GM18870 (cell line): ENCODE results near the gene PDE5A.

Experiments
- ATAC-seq: cut with Tn5 transposase; IDR thresholded peaks from one replicate; pipeline ENCODE4 v1.9.1; 2021; ENCODE audit warnings: moderate library complexity; ENCODE audit not compliant: unreplicated experiment

Gene PDE5A

GRCh38 chr4:119587796-119588195 lies 40.8 kb downstream of the PDE5A start:
- no peak for ATAC-seq

- ATAC-seq: no peak
Observed at GRCh38 chr4:119585771-119586170, 42.8 kb downstream of the PDE5A start.

GRCh38 chr4:119581190-119581873 lies 47.3 kb downstream of the PDE5A start:
- ATAC-seq: no peak

DNA sequence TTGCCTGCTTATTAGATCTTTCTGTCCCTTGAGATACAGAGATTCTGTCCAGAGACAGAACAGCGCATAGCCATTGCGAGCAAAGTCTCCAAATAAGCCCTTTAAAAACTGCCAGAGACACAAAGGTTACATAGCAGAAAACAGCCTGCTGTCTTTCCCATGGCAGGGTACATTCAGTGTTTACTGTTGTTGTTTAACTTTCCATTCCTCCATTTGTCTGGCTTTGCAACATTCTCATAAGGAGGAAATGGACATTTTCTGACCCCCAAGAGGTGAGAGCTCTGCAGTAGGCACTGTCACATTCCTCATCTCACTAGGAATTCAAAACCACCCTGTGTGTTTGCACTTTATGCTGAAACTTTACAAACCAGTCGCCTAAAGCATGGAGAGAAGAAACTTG lies 48.3 kb downstream of the PDE5A start:
- no peak for ATAC-seq

DNA sequence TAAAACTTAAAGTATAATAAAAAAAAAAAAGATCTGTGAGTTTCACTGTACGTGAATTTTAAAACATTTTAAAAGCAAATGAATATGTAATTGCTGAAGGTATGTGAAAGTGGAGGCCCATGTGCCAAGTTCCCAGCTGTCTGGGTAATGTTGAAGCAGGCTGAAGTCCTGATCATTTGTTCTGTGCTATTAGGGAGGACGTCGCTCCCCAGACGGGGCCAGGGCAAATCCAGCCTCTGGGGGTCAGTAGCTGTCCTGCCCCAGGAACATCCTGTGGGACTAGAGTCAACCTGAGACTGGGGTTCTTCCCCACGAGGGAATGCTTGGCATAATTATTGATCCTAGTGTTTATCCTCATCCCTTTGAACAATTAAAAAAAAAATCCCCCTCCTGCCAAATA lies 48.8 kb downstream of the PDE5A start:
- ATAC-seq: no peak

GRCh38 chr4:119570401-119570800 lies 58.2 kb downstream of the PDE5A start:
- no peak for ATAC-seq

DNA sequence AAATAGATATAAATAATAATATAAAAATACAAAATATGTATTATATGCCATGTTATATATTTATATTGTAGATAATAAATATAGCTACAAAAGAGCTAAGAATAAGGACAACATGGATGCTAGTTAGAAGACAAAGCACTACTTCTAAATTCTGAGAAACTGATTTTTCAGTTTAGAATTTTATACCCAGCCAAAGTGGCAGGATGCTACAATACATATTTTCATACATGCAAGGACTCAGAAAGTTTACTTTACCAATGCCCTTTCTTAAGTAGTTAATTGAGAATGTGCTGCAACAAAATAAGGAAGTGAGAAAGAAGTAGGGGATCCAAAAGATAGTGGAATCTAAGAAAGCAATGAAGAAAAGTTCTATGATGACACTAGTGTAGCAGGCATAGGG lies 64.5 kb downstream of the PDE5A start:
- ATAC-seq: no peak

DNA sequence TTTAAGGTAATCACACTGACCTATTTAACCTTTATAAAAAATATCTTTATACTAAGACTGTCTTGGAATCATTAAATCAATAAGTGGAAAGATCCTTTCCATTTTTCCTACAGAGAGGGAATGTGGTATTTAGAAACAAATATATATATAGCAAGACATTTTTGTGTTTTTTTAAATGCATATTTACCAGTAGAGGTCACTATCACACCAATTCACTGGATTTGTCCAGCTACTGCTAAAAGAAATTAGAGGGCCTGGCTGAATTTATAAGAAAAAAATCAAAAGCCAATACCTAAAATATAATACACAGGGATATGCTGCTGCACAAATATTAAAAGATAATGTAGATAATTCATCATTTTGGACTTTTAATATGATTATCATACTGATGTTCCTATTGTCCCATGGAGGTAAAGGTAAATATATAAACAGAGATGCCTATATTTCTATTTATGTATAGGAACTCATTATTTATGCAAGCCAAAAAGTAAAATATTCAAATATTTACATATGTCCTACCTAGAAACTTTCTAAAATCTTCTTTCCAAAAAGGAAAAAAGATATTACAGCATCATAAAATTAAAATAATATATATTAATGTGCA lies 69.5 kb downstream of the PDE5A start:
- no peak for ATAC-seq

DNA sequence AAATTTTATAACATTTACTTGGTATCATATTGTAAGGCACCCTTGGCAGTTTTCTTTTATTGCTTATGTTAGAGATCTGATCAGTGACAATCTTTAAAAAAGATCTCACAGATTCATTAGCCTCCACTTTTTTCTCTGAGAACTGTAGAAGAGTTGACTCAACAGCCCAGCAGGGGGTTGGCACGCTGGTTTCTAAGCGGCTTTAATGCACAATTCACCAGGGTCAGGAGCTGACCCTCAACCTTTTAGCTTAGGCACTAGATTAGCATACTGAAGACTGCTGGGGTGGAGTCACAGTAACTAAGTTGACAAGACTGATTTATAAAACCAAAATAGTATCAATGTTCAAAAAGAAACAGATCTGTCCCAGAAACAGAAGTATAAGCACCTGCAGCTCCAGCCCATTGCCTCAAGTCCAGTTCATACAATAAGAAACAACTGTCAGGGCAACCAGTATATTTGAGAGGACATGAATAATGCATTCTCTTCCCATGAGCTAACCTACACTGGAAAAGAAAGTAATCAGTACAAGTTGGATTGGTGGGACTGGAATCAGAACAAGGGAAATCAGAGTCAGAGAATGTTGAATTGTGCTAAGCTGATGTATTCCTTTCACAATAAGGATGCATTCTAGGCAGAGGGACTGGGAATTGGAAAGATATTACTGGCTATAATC lies 77.6 kb downstream of the PDE5A start:
- ATAC-seq: no peak

DNA sequence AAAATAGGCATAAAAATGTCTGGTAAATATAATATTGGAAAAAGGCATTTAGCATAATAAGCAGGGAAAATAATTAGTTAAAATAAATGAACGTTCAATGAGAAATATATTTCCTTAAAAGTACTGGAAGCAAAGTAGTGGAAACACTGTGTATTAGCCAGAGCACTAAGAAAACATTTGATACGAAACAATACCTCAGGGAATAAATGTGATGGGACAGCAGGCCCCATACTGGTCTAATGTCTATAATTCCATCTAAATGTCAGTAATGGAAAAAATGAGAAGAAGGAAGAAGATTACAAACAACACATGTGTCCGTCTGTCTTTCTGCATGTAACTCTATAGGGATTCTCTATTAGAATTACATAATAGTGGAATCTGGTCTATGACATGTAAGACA lies 79.0 kb downstream of the PDE5A start:
- no peak for ATAC-seq

GRCh38 chr4:119543779-119544178 lies 84.8 kb downstream of the PDE5A start:
- ATAC-seq: no peak

DNA sequence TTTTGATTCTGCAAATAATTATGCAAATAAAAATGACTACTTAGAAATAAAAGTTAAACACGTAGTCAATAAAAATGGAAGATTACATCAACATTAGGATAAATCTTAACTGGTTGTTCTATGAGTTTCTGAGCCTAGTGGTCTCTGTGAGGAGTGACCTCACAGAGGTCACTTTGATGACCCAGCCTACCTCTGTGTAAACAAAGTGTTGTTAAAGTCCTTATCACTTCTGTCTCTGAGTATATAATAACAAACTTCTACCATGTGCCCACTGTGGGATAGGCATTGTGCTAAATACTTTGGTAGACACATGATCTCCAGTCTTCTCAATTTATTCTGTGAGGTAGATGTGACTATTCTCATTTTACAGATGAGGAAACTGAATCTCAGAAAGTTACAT lies 85.4 kb downstream of the PDE5A start:
- ATAC-seq: no peak

GRCh38 chr4:119540249-119540648 lies 88.4 kb downstream of the PDE5A start:
- no peak for ATAC-seq

- ATAC-seq: peak; percentile 19
Observed at GRCh38 chr4:119537586-119537985, 91.0 kb downstream of the PDE5A start.

DNA sequence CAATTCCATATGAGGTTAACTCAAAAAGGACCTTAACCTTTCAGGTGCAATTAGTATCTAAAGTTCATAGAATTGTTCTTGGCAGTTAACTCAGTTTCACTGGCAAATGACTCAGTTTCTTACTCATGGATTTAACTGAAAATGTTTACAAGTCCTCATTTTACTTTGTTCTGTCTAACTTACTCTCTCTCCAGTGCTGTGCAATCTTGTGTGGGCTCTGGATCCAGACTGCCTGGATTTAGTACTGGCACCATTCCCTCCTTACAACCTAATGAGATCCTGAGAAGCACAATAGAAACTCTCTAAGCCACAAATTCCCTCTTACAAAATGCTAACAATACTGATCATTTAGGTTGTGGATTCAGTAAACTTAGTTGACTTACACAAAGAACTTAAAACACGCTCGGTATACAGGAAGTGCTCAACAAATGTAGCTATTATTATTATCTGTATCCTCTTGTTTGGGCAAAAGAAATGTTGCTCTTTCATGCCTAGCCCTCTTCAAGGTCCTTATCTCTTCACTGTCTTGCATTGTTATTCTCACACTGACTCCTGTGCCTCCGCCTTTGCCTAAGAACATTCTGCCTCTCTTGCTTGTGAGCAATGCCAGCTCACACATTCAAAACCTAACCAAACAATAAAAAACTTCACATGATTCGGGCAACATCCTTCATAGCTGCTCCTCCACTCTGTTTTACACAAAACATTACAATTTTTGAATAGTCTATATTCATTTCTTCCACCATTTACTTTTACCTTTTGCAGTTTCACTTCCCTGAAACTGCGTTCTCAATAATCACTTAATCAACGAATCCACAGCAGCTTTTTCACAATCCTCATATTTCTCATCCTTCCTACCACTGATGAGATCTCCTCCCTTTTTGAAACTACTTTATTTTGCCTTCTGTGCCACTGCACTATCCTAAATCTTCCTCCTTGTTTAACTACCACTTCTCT lies 91.8 kb downstream of the PDE5A start:
- peak; percentile 44 for ATAC-seq

DNA sequence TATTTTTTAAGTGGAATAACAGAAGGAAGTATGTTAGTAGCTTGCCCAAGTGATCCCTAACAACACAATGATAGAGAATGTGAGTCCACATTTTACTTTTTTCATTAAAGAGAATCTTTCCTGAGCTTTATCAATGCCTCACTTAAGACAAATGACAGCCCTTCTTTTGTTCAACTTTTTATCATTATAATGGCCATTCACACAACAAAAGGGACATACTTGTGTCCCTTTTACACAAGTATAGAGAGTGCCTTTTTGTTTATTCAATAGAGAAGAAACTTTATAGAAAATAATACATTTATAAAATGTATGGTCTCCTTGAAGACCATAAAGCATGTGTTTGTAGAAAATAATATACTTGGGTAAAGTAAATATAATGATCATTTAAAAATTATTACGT lies 96.3 kb downstream of the PDE5A start:
- ATAC-seq: no peak

- no peak for ATAC-seq
Observed at GRCh38 chr4:119529788-119530187, 98.8 kb downstream of the PDE5A start.

GRCh38 chr4:119526786-119527550 lies 101.6 kb downstream of the PDE5A start:
- no peak for ATAC-seq

DNA sequence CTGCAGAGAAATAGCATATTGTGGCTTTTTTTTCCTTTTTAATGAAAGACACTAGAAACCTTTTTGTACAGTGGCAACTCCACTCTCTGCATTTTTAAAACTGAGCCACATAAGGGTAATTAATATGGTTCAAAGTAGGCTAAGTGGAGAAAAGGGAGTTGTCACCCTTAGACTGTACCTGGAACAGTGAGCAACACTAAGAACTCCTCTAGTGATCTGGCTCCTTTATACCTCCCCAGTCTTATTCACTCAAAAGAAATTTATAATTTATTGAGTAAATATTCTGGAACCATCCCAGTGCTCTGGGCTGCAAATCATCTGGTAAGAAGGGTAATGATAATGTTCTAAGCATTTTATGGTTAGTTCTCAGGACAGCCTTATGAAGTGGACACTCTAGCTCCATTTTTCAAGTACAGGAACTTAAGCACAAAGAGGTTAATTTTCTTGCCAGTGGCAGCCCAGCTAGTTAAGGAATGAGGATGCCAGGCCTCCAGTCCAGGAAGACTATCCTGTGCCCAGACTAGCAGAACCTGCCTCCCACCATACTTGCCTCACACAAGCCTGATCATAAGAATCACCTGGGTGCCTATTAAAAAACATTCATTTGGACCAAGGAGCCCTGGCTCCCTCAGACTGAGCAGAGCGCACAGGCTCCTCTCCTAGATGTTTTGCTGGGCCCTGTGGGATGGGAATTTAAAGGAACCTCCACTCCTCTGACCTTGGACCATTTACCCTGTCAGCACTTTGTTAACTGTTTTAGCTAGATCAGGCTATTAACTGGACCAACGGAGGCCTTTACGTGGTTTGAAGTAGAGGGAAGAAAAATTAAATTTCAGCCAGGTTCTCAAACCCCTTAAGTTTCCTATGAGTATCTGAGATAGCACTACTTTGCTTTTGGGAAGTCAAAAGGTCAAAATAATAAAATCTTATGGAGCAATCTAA lies 102.6 kb downstream of the PDE5A start:
- ATAC-seq: no peak
